Large intestine (tissue), 12 donors: Measurements from ENCODE around the gene CCDC88A. TPM values are rescaled to one million over a fixed set of nuclear protein-coding genes. Genes with fewer than 3 reads are reported as not detected.
"Not testable (repeated sequence)": the region's sequence is repeated elsewhere in the genome, so short reads cannot be mapped to it uniquely, and the experiment has no call there.

ENCODE experiments used
- DNase-seq, 2 donors: peaks; one replicate each; pipeline versions ENCODE4 v3.0.0 to v3.0.0-alpha.2; 2013
- H3K27ac ChIP-seq: one replicate; pipeline ENCODE4 v1.5.1; 2013; ENCODE audit warnings: low read length
- H3K27me3 ChIP-seq: 2 replicates; pipeline ENCODE4 v1.6.1; 2013; ENCODE audit warnings: low read length; ENCODE audit not compliant: control insufficient read depth, insufficient read depth
- H3K36me3 ChIP-seq: 2 replicates; pipeline ENCODE4 v1.6.1; 2013; ENCODE audit warnings: low read length; ENCODE audit not compliant: control insufficient read depth, insufficient read depth
- H3K4me1 ChIP-seq: one replicate; pipeline ENCODE4 v1.6.1; 2013; ENCODE audit warnings: low read length; ENCODE audit not compliant: control insufficient read depth, insufficient read depth
- H3K4me3 ChIP-seq: one replicate; pipeline ENCODE4 v1.5.1; 2013; ENCODE audit warnings: low read length
- H3K9me3 ChIP-seq: one replicate; pipeline ENCODE4 v1.6.1; 2013; ENCODE audit warnings: mild to moderate bottlenecking, low read depth, low read length, moderate library complexity; ENCODE audit not compliant: control insufficient read depth
- WGBS: methylation state at CpG from one replicate; pipeline ENCODE4 v1.1.5; 2013; ENCODE audit warnings: low lambda C conversion rate; ENCODE audit not compliant: insufficient coverage; 5-methylcytosine and 5-hydroxymethylcytosine counted together
- long read RNA-seq, 11 donors: transcript quantifications; one replicate each; lab custom pipeline, GENCODE V29; 2026
- polyA plus RNA-seq: library from polyadenylated mRNA; unstranded; fragments of 120-200 nt; gene quantifications from one replicate; pipeline ENCODE4 v1.2.1, GENCODE V29; 2013

CCDC88A gene
- 27.8 TPM for polyA plus RNA-seq
- long read RNA-seq, donor 1, partial matches to known transcripts = 19 of 32 reads
- long read RNA-seq, donor 1, other reads (novel, unspliced or antisense) = 13 of 32 reads
- long read RNA-seq, donor 2, partial matches to known transcripts = 0 of 2 reads
- long read RNA-seq, donor 2, other reads (novel, unspliced or antisense) = 0 of 2 reads
- long read RNA-seq, donor 3 = 0 reads
- long read RNA-seq, donor 4 = 0 reads
- long read RNA-seq, donor 5, full-length matches to known transcripts = 3 of 3 reads
- long read RNA-seq, donor 5, partial matches to known transcripts = 0 of 3 reads
- long read RNA-seq, donor 5, other reads (novel, unspliced or antisense) = 0 of 3 reads
- long read RNA-seq, donor 6, full-length matches to known transcripts = 3 of 3 reads
- long read RNA-seq, donor 6, partial matches to known transcripts = 0 of 3 reads
- long read RNA-seq, donor 6, other reads (novel, unspliced or antisense) = 0 of 3 reads
- long read RNA-seq, donor 7, partial matches to known transcripts = 11 of 12 reads
- long read RNA-seq, donor 7, other reads (novel, unspliced or antisense) = 0 of 12 reads
- long read RNA-seq, donor 8, full-length matches to known transcripts = 3 of 3 reads
- long read RNA-seq, donor 8, partial matches to known transcripts = 0 of 3 reads
- long read RNA-seq, donor 8, other reads (novel, unspliced or antisense) = 0 of 3 reads
- long read RNA-seq, donor 9 = 0 reads
- long read RNA-seq, donor 10, partial matches to known transcripts = 6 of 8 reads
- long read RNA-seq, donor 10, other reads (novel, unspliced or antisense) = 0 of 8 reads
- long read RNA-seq, donor 11, partial matches to known transcripts = 0 of 2 reads
- long read RNA-seq, donor 11, other reads (novel, unspliced or antisense) = 0 of 2 reads

DNA sequence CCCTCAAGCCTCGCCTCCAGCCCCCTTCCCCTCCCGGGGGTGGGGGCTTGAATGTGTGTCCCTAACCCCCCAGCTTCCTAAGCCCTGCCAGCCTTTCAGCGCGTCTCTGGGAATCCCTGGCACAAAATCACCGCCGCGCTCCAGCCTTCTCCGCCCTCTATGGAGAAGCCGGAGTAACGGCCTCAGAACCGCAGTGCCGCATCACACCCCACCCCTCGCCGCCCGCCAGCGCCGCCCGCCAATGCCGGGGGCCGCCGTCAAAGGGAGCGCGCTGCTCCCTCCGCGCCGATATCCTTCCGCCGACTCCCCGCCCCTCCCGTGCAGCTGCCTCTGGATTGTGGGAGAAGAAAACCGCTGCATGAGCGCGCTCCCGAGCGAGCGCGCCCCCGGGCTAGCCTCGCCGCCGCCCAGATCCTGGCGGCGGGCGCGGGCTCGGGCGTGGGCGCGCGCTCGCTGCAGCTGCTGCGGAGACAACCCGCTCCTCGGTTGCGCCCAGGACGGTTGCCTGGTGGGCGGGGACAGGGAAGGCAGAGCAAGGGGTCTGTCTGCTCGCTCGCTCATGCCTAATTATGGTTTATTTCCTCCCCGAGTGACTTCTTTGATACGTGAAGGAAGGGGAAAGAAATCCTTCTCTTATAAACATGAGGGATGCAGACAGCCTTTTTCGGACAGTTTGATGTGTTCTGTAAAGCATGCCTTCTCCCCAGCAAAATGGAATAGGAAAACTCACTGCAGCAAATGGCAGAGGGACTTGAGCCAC lies at the start of gene CCDC88A:
Gene CCDC88A, minus strand, starts transcription at position 178 of the 760 bp plus-strand sequence. CDS start 777 bp downstream, outside the sequence.
- no peaks in the 10 kb centered on the region for H3K36me3 ChIP-seq

GRCh38 chr2:55461679-55462078 lies 42.0 kb upstream of the CCDC88A start:
- DNase-seq = no peak
- Histone ChIP-seq H3K9me3 (no peaks in the 10 kb centered on the region), H3K27ac (no peak overlapping the region), H3K36me3 (no peaks in the 10 kb centered on the region), H3K4me1 (no peaks in the 10 kb centered on the region), H3K4me3 (no peak overlapping the region), H3K27me3 (no peaks in the 10 kb centered on the region)
- 100% methylated on average over 1 of the region's 2 CpGs for WGBS

More for the DNA sequence above, at the start of gene CCDC88A:
- peak; percentile 92 to 96 for DNase-seq
- Histone ChIP-seq H3K4me3 (peak within 1 kb of the TSS; percentile 78), H3K27me3 (peaks cover 19% of the 10 kb centered on the region), H3K27ac (peak within 1 kb of the TSS; percentile 90), H3K9me3 (no peaks in the 10 kb centered on the region), H3K4me1 (peaks cover 7% of the 10 kb centered on the region)
- WGBS = no CpG with 5 or more reads among the region's 62 CpGs

DNA sequence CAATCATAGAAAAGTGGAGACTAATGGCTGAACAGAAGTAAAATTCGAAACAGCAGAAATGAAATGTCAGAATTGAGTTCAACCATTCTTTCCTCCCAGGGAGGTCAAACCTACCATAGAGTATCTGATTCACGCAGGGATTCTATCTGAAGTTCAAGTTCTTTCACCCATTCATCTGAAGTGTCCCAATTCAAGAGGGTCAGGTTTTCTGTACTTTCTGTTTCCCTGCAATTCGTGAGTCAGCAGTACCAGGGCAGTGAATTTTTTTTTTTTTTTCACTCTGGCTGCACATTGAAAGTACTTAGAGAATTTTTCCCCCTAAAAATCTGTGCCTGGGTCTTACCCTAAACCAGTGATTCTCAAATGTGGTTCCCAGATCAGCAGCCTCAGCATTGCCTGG lies 40.9 kb upstream of the CCDC88A start:
- no peaks in the 10 kb centered on the region for H3K9me3 ChIP-seq
- WGBS = no CpG with 5 or more reads among the region's 3 CpGs
- no peaks in the 10 kb centered on the region for H3K4me1 ChIP-seq
- H3K27ac ChIP-seq = no peak overlapping the region
- peak in 1 of 2 donors; percentile 29 for DNase-seq
- no peaks in the 10 kb centered on the region for H3K36me3 ChIP-seq
- no peak overlapping the region for H3K4me3 ChIP-seq
- no peaks in the 10 kb centered on the region for H3K27me3 ChIP-seq

DNA sequence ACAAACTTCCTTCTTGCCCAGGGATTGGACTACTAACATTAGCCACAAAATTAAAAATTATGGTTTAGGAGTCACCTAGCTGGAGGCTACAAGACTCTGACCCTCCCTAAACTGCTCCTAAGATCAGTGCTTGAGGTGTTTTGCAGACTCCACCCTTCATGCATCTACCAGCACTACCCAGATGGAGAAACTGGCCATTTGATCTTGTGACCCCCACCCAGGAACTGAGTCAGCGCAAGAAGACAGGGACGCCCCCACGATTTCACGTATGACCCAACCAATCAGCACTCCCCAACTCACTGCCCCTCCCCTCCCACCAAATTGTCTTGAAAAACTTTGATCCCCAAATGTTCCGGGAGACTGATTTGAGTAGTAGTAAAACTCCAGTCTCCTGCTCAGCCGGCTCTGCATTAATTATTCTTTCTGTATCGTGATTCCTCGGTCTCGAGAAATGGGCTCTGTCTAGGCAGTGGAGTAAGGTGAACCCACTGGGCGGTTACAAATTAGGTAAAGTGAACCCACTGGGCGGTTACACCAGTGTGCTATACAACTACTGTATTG lies 40.1 kb upstream of the CCDC88A start:
- WGBS = 80% methylated on average over 1 of the region's 11 CpGs
- Histone ChIP-seq H3K4me3 (no peak overlapping the region), H3K27me3 (no peaks in the 10 kb centered on the region), H3K4me1 (no peaks in the 10 kb centered on the region), H3K9me3 (no peaks in the 10 kb centered on the region), H3K27ac (no peak overlapping the region), H3K36me3 (no peaks in the 10 kb centered on the region)
- no peak for DNase-seq

DNA sequence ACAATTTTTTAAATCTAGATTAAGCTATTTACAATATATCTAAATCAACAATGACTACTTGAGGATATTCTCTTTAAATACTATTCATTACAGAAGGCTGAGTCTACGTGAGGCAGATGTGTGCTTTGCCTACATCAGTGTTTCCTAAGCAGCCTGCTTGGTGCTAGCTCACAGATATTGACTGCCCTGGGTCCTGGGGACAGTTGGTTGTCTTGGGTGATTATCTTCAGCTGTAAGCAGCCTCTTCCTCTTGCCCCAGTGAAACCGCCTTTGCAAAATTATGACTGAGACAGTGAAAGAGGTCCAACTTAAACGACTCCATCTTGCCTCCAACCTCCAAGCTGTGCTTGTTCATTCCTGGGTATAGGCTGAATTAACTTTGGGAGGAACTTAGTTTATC lies 39.6 kb upstream of the CCDC88A start:
- Histone ChIP-seq H3K4me3 (no peak overlapping the region), H3K9me3 (no peaks in the 10 kb centered on the region), H3K27me3 (no peaks in the 10 kb centered on the region), H3K4me1 (no peaks in the 10 kb centered on the region), H3K27ac (no peak overlapping the region), H3K36me3 (no peaks in the 10 kb centered on the region)
- DNase-seq = no peak
- no CpG with 5 or more reads among the region's 3 CpGs for WGBS

GRCh38 chr2:55454121-55454520 lies 34.5 kb upstream of the CCDC88A start:
- Histone ChIP-seq H3K27ac (no peak overlapping the region), H3K9me3 (no peaks in the 10 kb centered on the region), H3K4me1 (no peaks in the 10 kb centered on the region), H3K4me3 (no peak overlapping the region), H3K36me3 (no peaks in the 10 kb centered on the region), H3K27me3 (no peaks in the 10 kb centered on the region)
- WGBS = 100% methylated on average over 3 of the region's 5 CpGs
- DNase-seq = no peak

DNA sequence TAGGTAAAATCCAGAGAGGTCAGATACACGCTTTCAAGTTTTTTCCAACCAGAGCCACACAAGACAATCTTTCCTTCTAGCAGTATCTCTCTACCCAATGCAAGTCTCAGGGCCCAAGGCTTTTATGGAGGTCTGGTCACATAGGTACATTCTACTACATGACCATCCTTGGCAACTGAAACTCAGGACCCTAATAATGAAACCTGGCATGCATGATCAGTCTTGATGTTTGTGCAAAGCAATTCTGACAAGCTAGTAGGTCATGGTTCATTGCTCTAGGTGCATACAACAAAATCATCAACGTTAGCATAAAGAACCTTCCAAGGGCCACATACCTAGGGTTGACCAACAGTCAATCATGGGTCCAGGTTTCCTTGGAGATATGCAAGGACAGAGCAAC lies 33.2 kb upstream of the CCDC88A start:
- no peak for DNase-seq
- Histone ChIP-seq H3K27ac (no peak overlapping the region), H3K4me3 (no peak overlapping the region), H3K27me3 (no peaks in the 10 kb centered on the region), H3K36me3 (no peaks in the 10 kb centered on the region), H3K4me1 (no peaks in the 10 kb centered on the region), H3K9me3 (no peaks in the 10 kb centered on the region)
- WGBS = no CpG with 5 or more reads among the region's 2 CpGs

- no peak overlapping the region for H3K4me3 ChIP-seq
- H3K27ac ChIP-seq = no peak overlapping the region
- no peak for DNase-seq
- H3K9me3 ChIP-seq = no peaks in the 10 kb centered on the region
- no peaks in the 10 kb centered on the region for H3K27me3 ChIP-seq
- WGBS = 100% methylated on average over 1 of the region's 2 CpGs
- no peaks in the 10 kb centered on the region for H3K4me1 ChIP-seq
- no peaks in the 10 kb centered on the region for H3K36me3 ChIP-seq
Observed at GRCh38 chr2:55451699-55452098, 32.0 kb upstream of the CCDC88A start.

DNA sequence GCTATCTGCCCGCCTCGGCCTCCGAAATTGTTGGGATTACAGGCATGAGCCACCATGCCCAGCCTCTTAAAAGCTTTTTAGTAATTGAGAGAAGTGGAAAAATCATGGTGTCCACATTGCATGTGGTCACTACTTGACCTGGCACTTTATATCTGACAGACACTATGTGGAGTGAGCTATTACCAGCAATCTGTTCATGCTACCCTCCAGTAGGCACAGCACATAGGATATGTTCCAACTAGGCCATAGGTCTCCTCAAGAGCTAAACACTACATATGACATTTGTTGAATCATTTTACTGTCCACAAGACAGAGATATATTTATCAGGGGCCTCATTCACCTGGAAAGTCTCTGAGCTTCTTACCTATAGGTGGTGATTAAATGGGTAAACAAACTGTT lies 30.4 kb upstream of the CCDC88A start:
- no CpG with 5 or more reads among the region's 3 CpGs for WGBS
- not testable (repeated sequence) for H3K27ac ChIP-seq, H3K36me3 ChIP-seq, DNase-seq, H3K4me1 ChIP-seq, H3K27me3 ChIP-seq, H3K9me3 ChIP-seq, H3K4me3 ChIP-seq
